HCT116 (cell line): ENCODE results near the gene MEOX1.

Experiments used
- CTCF ChIP-seq, 3 experiments: fragments of 200-600 bp in 1 of 3; sonication (generic) in 1 of 3; IDR thresholded peaks in 2 of 3; conservative IDR thresholded peaks in 1 of 3; 2 replicates each; pipeline ENCODE4 v1.5.1; 2012 to 2017; ENCODE audit warnings: low read depth in 2 of 3, low read length in 2 of 3, antibody characterized with exemption in 1 of 3, borderline replicate concordance in 1 of 3, control low read depth in 1 of 3, mild to moderate bottlenecking in 1 of 3, mixed read lengths in 1 of 3, mixed run types in 1 of 3, moderate library complexity in 1 of 3; ENCODE audit not compliant: insufficient read depth in 1 of 3
- JUND ChIP-seq: IDR thresholded peaks from 2 replicates; pipeline ENCODE4 v1.6.1; 2012
- POLR2A ChIP-seq: IDR thresholded peaks from 2 replicates; pipeline ENCODE4 v1.7.0; 2011; ENCODE audit warnings: borderline replicate concordance; ENCODE audit not compliant: insufficient read depth, insufficient read length; ENCODE audit errors: extremely low read depth
- TF ChIP-seq, protein P1 (sequence below): IDR thresholded peaks from 2 replicates; pipeline ENCODE4 v1.6.1; 2012

GRCh38 chr17:43679911-43680310, 18.2 kb upstream of the MEOX1 start:
- TF ChIP-seq POLR2A: no peak
- TF ChIP-seq, protein P1, sequence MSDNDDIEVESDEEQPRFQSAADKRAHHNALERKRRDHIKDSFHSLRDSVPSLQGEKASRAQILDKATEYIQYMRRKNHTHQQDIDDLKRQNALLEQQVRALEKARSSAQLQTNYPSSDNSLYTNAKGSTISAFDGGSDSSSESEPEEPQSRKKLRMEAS: no peak
- no peak for TF ChIP-seq CTCF (IDR thresholded peaks at IDR 0.05 in 2 of 3, conservative IDR thresholded peaks at IDR 0.05 in 1 of 3; ENCODE audit: borderline replicate concordance in 1 of 3, insufficient read depth in 1 of 3, low read depth in 2 of 3, low read length in 2 of 3)
- no peak for TF ChIP-seq JUND
